GM12878 (cell line): ENCODE data around the gene PPFIA4. TPM values are rescaled to one million over a fixed set of nuclear protein-coding genes. Genes with fewer than 3 reads are reported as not detected.
A peak's percentile ranks its signal among the peaks of the same experiment; 100 is the strongest.

ENCODE experiments used
- CBFB ChIP-seq: IDR thresholded peaks from 2 replicates; pipeline ENCODE4 v1.6.1; 2016; ENCODE audit warnings: antibody characterized with exemption, low read depth
- DPF2 ChIP-seq: fragments of 450-650 bp; IDR thresholded peaks from 2 replicates; pipeline ENCODE4 v1.6.1; 2017; ENCODE audit warnings: mild to moderate bottlenecking
- HDAC2 ChIP-seq: fragments of 200-600 bp; sonication (generic); IDR thresholded peaks from 2 replicates; pipeline ENCODE4 v1.6.1; 2017
- IKZF1 ChIP-seq: fragments of 450-650 bp; conservative IDR thresholded peaks from 2 replicates; pipeline ENCODE4 v1.6.1; 2017; ENCODE audit warnings: antibody characterized with exemption, mild to moderate bottlenecking
- MTA2 ChIP-seq: fragments of 450-650 bp; IDR thresholded peaks from 2 replicates; pipeline ENCODE4 v1.6.1; 2016; ENCODE audit warnings: low read depth, mild to moderate bottlenecking, moderate library complexity
- TAF1 ChIP-seq: IDR thresholded peaks from 2 replicates; pipeline ENCODE4 v1.6.1; 2011; ENCODE audit warnings: mild to moderate bottlenecking, low read depth, low read length, borderline replicate concordance
- YBX1 ChIP-seq: fragments of 450-650 bp; IDR thresholded peaks from 2 replicates; pipeline ENCODE4 v1.6.1; 2016; ENCODE audit warnings: antibody characterized with exemption
- polyA plus RNA-seq, 11 experiments: library from polyadenylated mRNA; depleted of rRNA in 4 of 11; unstranded in 6 of 11; stranded (reverse) in 5 of 11; fragments of >200 nt; fragmentation: Nextera tagmentation in 4 of 11; fragmentation: Illumina TruSeq in 1 of 11; extraction: Ambion mirVana in 4 of 11; extraction: Trizol in 1 of 11; gene quantifications; 1 replicate in 1 of 11; 2 replicates in 10 of 11; pipeline versions ENCODE4 v1.2.1 to v1.2.3, GENCODE V29; 2011 to 2016; ENCODE audit warnings: inconsistent platforms in 2 of 11, missing spikeins in 2 of 11, low read depth in 1 of 11
- total RNA-seq, 4 experiments: library from RNA; depleted of rRNA in 3 of 4; stranded (reverse); fragments of >200 nt in 3 of 4; fragmentation: Illumina TruSeq in 1 of 4; extraction: Trizol in 1 of 4; gene quantifications; 2 replicates each; pipeline versions ENCODE4 v1.2.1 to v1.2.3, GENCODE V29; 2013 to 2021
- TF ChIP-seq, protein P1 (sequence below): fragments of 450-650 bp; conservative IDR thresholded peaks from 2 replicates; pipeline ENCODE4 v1.6.1; 2017; ENCODE audit warnings: mild to moderate bottlenecking, moderate library complexity
- TF ChIP-seq, protein P2 (sequence below): fragments of 450-650 bp; IDR thresholded peaks from 2 replicates; pipeline ENCODE4 v1.6.1; 2017; ENCODE audit warnings: low read depth, mild to moderate bottlenecking, moderate library complexity

The PPFIA4 gene
- total and polyA plus RNA-seq, 10 of the 15 experiments (the other 5 are each of a cell fraction or from before 2014, with no cell fraction given): 0.02 to 19.7 (median 0.34) TPM; not detected in 1

GRCh38 chr1:203026666-203027663, 674 bp downstream of the PPFIA4 start (continued):
- TF ChIP-seq YBX1 (no peak), DPF2 (peak; percentile 48; the same call in 1 of the 2 replicates), TAF1 (no peak), IKZF1 (no peak; the same call in 1 of the 2 replicates), HDAC2 (no peak), CBFB (no peak), MTA2 (no peak)
- TF ChIP-seq, protein P1, sequence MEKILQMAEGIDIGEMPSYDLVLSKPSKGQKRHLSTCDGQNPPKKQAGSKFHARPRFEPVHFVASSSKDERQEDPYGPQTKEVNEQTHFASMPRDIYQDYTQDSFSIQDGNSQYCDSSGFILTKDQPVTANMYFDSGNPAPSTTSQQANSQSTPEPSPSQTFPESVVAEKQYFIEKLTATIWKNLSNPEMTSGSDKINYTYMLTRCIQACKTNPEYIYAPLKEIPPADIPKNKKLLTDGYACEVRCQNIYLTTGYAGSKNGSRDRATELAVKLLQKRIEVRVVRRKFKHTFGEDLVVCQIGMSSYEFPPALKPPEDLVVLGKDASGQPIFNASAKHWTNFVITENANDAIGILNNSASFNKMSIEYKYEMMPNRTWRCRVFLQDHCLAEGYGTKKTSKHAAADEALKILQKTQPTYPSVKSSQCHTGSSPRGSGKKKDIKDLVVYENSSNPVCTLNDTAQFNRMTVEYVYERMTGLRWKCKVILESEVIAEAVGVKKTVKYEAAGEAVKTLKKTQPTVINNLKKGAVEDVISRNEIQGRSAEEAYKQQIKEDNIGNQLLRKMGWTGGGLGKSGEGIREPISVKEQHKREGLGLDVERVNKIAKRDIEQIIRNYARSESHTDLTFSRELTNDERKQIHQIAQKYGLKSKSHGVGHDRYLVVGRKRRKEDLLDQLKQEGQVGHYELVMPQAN: 0 out of 2 replicates have a peak, but pooled peaks have one; percentile 72
- TF ChIP-seq, protein P2, sequence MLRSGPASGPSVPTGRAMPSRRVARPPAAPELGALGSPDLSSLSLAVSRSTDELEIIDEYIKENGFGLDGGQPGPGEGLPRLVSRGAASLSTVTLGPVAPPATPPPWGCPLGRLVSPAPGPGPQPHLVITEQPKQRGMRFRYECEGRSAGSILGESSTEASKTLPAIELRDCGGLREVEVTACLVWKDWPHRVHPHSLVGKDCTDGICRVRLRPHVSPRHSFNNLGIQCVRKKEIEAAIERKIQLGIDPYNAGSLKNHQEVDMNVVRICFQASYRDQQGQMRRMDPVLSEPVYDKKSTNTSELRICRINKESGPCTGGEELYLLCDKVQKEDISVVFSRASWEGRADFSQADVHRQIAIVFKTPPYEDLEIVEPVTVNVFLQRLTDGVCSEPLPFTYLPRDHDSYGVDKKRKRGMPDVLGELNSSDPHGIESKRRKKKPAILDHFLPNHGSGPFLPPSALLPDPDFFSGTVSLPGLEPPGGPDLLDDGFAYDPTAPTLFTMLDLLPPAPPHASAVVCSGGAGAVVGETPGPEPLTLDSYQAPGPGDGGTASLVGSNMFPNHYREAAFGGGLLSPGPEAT: no peak
- TF ChIP-seq, all 136 proteins: peak for 7
